Measurements from ENCODE around the gene DMD.

The DMD gene

DNA sequence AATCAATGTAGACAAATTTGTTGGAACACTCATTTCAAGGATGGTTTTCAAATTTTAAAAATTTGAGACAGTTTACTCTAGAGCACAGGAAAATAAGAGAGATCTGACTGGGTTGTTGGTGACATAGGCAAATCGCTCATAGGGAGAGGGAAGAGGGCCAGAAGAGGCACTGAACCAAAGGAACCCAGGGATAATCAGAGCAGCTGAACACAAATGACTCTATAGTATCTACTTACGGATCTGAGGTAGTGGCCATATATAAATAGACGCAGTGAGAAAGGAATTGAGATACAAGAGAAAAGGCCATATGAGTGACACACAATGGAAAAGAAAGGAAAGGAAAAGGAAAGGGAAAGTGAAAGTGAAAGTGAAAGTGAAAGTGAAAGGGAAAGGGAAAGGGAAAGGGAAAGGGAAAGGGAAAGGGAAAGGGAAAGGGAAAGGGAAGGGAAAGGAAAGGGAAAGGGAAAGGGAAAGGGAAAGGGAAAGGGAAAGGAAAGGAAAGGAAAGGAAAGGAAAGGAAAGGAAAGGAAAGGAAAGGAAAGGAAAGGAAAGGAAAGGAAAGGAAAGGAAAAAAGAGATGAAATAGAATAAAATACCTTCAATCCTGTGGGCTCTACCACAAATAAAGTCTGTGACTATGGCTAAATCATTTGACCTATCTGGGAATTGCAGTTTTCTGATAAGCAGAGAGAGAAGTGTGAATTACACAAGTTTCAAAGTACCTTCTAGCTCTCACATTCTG lies 759.2 kb downstream of the DMD start:
- no peak for DNase-seq

DNA sequence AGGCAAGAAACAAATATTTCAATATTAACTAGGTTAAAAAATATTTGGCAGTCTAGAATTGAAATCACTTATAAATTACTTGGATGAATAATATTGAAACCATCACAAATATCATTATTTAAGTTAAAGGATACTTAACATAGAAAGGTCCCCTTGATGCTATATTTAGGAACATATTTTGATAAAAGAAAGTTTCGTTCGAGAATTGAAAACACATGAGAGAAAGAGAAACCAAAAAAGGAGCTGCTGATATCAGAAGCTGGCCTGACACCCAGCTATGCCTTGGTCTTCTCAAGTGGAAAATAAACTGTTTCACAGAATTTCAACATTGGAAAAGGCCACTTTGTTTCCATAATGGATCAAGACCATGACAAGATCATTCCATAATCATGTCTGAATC lies 762.4 kb downstream of the DMD start:
- DNase-seq = no peak

DNA sequence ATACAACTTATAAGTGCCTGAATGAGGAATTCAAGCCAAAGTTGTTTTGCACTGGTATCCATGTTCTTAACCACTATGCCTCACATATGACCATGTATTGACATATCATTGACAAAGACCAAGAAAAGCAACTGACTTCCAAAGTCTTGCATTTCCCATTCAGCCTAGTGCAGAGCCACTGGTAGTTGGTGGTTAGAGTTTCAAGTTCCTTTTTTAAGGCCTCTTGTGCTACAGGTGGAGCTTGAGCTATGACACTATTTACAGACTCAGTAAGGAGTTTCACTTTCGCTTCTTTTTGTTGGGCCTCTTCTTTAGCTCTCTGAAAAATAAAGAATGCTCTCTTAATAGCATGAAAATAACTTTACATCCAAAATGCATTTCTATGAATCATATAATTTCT lies 763.0 kb downstream of the DMD start:
- no peak for DNase-seq

DNA sequence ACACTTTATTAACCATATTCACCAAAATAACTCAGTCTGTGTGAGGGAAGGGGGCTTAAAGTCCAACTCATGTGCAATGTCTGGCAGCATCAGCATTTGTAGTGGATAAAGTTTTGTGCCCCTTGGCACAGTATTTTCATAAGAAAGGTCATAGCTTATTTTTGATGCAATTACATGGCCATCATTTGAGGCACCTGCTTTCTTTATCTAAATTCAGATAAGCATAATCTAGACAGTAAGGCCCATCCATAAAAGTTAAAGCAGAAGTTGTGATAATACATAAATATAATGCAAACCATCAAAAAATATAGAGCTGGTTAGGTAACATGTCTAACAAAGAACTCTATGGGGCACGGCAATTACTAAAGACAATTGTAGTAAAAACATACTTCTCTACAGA lies 763.7 kb downstream of the DMD start:
- DNase-seq = no peak

DNA sequence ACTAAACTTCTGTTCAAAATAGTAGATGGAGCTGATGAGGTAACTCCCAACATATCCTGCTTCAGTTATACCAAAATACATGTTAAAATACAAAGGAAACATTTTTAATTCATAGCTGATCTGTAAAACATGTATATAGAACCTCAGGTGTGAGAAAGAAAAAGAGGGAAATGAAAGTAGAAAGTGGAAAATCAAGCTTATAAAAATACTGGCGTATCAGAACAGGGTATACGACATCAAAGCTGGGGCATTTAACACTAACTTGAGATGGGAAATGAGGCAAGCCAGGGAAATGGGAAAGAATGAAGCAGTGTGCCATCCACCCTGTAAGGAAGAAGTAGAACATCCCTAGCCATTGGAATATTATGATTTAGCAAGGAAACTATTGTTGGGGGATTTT lies 767.5 kb downstream of the DMD start:
- DNase-seq = no peak

DNA sequence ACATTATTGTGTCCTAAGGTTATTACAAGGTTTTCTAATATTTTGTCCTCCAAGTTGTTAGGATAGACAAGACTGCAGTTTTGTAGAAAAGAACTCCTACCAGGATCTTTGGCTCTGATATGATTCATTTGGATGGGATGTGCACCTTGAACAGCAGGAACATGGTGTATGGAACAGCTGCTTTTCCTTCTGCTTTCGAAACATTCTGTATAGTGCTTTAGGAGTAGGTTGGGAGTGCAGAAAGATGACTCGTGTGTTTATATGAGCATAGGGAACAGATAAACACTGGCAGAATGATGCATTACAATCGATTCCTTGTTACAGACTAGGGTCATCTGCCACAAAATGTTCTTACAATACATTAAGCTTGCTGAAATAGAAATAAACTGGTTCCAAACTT lies 790.1 kb downstream of the DMD start:
- no peak for DNase-seq

DNA sequence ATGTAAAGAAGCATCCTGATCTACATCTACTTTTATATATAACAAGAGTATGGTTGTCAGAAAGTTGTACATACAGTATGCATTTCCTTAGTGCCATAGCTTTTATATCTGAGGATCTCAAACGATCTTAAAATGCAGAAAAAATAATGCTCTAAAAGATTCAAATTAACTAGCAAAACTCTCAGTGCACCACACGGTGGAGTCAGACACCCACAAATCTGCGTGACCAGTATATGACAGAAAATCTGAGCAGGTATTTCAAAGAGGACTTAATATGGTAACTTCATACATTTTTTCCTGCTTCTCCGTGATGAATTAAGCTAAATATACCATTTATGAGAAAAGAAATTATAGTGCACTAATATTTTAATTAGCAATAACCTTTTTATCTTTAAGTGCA lies 803.0 kb downstream of the DMD start:
- DNase-seq = no peak

DNA sequence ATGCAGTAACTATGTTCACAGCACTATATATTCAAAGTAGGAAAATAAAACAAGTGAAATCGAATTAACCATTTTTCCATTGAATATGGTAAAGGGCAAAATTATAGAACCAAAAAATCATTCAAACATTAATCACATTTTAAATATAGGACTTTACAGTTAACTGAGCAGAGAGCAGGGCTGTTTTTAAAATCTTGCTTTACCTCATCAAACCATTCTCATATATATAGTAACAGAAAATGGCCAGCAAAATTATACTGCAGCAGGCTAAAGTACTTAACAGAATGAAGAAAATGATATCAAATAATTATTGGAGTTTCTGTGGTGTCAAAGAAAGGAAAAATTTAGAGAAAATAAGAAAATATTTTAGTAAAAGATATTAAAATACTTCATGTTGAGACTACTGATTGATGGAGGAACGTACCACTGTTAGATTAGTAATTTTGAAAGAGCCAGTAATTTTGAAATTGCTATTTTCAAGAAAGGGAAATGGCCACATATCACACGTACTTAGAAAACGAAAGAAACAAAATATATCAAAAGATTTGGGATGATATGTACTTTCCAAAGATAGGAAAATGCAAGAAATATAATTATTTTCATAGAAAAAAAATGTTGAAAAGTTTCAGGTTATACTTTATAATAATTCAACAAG lies 813.7 kb downstream of the DMD start:
- no peak for DNase-seq

DNA sequence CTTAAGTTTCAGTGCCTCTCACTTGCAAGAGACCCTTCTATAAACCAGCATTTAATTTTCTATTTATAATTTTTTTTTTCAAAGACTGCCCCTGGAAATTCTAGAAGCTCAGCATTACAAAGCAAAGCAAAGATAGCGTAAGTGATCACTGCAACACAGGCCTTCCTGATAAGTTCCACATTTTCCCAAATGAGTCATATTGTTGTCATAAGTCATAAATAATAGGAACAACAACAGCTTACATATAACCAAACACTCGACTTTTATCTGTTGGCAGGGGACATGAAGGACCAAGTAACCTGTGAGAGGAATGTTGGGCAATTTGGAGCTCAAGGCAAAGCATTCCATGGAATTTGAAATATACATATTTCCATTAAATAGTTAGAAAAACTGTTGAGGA lies 815.5 kb downstream of the DMD start:
- DNase-seq = no peak

DNA sequence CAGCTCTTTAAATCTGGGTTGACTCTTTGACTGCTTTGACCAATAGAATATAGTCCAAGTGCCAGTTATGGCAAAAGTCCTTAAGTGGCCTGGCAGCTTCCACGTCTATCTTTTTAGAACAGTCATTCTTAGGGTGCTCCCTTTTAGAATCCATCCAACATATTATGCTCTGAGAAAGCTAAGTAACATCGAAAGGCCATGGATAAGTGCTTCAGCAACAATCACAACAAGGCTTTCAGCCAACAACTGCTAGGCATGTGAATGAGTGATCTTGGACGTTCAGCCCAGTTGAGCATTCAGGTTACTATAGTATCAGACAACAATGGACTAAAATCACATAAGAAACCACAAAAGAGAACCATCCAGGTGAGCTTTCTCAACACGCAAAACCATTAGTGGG lies 818.7 kb downstream of the DMD start:
- no peak for DNase-seq

DNA sequence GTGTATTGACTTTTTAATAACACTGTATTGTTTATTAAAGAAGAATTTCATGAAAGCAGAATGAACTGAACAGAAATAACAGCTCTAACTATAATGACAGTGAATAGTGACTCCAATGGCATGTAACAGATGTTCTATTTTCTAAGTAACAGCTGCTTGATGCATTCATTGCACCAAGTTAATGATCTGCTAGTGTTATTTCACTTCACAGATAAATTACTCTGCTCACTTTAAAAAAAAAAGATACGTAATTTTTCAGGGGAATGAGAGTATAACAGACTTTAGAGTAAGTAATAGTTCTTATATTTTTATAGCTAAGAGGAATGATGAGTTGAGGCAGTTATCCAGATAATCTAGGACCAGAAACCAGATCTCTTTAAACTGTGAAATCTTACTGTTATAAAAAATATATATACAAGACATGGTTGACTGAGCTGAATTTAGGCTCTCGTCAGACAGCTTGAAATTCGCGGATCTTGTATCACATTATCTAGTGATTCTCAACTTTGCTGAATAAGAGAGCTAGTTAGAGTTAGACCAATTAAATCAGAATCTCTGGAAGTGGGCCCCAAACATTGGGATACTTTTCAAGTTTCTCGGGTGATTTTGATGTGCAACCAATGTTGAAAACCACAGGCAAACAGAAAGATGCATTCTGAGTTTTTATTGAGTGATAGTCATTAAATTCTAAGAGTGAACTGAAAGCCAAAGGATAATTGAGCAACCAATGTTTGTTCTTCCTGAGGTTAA lies 840.7 kb downstream of the DMD start:
- DNase-seq = no peak

DNA sequence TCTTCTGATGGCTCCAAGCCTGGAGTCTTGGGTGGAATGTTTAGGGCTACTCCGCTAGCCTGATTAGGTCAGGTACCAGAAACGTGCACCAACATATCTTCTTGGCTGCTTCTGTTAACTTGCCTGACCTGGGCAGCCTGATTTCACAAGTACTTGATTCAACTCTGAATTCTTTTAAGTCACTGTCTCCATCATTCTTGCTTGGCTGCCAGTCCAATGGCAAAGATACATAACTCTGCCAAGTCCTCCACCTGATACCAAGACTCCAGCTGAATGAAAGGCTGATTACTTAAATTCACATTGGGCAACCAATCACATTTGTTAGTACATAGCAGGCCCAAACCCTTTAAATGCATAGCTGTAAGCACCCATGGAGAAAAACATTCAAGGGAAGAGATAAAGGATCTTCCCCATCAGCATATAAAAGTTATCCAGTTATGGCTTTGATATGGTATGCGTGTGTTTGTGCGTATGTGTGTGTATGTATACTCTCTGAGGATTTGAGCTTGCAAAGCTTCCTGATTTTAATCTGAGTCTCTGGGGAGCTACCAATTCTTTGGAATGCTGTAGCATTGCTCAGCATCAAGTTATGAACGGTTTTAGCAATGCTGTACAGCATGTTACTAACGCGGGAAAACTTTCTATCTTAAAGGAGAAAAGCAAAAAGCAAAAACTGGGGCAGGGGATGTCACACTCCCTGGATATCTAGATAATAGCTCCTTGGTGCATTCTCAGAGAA lies 917.2 kb downstream of the DMD start:
- no peak for DNase-seq

DNA sequence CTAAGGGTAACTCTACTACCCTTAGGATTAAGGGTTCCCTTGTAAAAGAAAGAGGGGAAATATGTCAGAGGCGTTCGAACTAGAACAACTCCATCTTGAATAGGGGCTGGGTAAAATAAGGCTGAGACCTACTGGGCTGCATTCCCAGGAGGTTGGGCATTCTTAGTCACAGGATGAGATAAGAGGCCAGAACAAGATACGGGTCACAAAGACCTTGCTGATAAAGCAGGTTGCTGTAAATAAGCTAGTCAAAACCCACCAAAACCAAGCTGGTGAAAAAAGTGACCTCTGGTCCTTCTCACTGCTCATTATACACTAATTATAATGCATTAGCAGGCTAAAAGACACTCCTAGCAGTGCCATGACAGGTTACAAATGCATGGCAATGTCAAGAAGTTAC lies 922.0 kb downstream of the DMD start:
- no peak for DNase-seq

DNA sequence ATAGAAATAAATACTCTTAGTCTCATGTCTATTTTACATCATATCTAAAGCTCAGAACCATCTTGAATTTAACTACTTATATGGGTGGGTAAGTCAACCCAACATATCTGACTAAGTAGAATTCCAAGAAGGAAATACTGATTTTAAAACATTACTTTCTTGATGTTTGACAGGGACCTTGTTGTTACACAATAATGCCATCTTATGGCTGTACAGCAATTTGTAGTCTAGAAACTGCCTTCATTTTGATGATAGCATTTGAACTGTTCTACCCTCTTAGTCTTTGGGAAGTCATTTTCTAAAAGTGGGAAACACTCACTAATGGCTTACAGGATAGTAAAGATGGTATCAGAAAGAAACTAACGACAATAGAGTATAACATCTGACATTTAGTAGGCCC lies 929.5 kb downstream of the DMD start:
- no peak for DNase-seq

DNA sequence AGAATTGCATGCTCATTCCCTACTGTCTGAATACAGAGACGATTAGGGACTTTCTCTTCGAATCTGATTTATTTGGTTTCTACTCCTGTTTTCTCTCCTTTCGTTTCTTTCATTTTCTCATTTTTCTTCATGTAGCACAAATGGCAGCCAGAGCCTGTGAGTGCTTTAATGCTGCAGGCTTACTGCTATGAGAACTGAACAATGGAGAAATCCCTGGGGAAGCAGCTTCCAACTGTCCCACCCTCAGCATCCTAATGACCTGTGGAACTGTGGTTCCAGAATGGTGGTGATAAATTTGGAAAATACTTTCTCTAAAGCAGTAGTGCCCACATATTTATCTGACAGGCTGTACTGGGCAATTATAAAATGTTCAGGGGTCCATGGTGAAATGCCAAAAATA lies 930.4 kb downstream of the DMD start:
- no peak for DNase-seq

DNA sequence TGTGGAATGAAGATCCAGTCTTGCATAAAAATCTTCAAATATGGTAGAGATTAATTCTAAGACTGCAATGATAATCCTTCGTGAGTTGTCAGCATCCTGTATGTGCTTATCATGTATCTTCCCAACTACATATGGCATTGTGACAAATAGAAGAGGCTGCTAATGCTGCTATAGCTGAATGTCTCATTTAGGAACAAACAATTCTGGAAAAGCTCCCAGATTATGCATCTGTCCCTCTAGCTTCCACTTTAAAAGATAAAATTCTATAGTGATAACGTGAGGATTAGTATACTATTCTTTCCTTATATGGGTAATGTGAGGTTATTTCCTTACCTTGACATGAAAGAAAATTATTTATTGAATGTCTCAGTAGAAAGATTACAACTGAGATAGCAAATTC lies 930.9 kb downstream of the DMD start:
- DNase-seq = no peak

DNA sequence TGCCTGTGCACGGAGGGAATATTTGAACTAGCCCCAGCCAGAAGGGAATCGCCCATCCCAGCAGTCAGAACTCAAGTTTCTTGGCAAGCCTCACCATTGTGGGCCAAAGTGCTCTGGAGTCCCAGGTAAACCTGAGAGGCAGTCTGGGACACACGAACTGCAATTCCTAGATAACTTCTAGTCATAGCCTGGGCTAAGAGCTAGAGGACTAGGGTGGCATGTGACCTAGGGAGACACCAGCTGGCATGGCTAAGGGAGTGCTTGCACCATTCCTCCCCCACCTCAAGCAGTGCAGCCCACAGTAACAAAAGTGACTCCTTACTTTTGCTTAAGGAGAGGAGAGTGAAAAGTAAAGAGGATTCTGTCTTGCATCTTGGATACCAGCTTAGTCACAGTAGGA lies 935.2 kb downstream of the DMD start:
- DNase-seq = no peak

DNA sequence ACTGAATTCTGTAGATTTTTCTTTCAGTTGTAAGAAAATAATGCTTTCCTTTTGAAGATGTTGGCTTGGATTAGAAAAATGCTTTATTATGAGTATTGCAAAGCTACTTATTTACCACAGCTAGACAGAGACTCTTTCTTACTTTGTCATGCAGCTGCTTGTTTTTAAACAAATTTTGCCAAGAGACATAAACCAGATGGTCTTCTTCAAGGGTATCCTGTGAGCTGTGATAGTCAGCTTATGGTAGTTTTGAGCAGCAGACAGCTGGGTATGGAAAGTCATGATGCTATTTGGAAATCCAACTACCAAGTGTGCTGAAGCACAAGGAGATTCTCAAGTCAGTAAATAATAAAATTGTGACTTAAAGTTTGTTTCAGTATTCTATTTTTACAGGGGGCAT lies 941.5 kb downstream of the DMD start:
- no peak for DNase-seq

DNA sequence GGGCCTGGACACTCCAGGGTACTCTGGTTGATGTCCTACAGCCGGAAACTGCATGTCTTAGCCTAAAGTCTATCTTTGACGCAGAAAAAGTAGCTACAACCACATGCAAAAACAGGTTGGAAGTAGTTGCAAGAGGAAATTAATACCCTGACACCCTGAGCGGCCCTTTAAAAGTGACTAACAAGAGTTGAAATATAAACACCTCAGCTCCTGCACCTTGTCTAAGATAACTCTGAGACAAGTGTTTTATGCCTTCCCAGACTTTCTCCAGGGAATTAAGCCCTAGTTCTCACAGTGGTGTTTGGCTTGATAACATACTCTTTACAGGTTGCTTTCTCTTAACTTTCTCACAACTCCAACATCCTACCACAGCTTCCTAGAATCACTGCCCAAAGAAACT lies 943.1 kb downstream of the DMD start:
- DNase-seq = no peak

DNA sequence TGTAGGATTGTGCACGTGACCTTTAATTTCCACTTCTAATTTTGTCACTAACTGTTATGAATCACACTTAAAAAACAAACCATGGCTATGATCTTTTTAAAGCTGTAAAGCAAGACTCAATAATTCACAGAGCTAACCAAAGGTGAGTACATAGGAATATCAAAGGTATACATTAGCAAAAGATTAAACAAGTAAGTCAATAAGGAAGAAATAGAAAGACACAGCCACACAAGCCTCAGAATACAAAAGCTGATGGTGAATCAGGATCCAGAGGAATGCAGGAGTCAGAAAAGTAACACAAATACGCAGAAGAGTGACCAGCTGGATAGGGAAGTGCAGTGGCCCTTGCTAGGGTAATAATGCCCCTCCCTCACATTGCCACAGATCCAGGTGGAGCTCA lies 943.6 kb downstream of the DMD start:
- DNase-seq = no peak

DNA sequence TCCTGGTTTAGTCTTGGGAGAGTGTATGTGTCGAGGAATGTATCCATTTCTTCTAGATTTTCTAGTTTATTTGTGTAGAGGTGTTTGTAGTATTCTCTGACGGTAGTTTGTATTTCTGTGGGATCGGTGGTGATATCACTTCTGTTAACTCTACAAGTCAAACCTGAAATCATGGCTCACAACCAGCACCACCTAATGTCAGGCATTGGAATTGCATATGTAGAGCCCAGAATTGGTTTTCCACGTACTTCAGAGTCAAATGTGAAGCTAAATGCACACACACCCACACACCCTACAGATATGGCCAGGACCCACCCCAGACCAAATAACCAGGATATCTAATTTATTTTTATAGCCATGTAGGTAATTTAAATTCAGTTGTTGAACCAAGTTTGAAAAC lies 964.7 kb downstream of the DMD start:
- peak in 1 of 2 experiments; percentile 1 for DNase-seq

DNA sequence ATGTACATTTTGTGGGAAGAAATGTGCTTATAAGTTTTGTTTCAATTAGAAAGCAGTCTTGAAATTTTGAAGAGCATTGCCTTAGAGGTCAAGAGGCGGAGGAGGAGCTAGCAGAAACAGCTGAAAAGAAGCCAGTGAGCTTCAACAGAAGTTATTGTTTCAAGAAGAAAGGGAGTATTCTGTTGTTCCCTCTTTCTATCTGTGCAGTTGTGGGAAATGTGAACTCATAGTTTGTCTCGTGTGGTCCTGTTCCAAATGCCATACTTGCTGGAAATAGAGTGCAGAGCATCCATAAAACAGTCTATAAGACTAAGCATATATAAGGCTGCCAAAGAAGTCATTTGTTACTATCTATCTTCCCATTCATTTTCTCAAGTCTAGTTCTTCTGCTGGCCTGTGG lies 1015.7 kb downstream of the DMD start:
- DNase-seq = no peak

DNA sequence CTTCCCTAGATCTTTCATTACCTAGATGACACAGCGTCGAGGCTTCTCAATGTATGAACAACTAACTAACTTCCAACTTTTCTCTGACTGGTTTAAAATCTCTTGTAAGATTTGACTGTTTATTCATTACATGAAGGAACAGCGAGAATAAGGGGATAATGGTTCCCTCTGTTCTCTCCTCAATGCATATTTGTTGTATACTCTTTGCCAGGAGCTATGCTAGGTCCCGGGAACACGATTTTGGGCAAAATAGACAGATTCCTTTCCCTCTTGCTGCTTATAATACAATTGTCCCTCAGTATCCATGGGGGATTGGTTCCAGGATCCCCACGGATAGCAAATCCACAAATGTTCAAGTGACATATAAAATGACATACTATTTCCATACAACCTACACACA lies 1020.0 kb downstream of the DMD start:
- no peak for DNase-seq

DNA sequence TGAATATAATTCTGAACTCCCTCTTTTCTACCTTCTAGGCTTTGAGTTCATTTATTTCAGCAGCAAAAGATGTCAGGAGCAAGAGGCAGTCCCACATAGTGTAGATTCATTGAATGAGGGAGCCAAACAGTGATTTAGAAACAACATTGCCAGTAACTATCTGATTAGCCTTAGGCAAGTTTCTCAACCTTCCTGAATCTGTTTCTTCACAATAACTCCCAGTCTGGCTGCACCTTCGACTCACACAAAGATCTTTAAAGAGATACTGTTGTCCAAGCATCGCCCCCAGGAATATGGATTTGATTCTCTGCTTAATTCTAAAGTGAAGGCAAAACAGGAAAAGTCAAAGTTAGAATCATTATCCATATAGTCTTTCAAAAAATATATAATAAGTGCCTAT lies 1026.2 kb downstream of the DMD start:
- no peak for DNase-seq
